ENCODE results near the gene ENKUR.
"Not testable (repeated sequence)": the region's sequence is repeated elsewhere in the genome, so short reads cannot be mapped to it uniquely, and the experiment has no call there.

DNA sequence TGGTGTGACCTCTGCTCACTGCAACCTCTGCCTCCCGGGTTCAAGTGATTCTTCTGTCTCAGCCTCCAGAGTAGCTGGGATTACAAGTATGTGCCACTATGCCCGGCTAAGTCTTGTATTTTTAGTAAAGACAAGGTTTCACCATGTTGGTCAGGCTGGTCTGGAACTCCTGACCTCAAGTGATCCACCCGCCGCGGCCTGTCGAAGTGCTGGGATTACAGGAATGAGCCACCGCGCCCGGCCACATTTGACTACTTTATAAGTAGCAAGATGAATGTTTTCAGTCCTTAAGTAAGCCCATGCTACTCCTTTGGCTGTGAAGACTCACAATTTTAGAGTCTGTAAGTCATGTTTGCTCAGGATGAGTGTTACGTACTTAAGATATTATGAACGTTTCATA is 47.0 kb downstream of the ENKUR start:
- not testable (repeated sequence) for TF ChIP-seq CTCF, POLR2A (IDR thresholded peaks at IDR 0.05)

Measured in tibial nerve (tissue), 3 donors.